IMR-90 (cell line): ENCODE measurements around the gene TP53BP2.

Experiments
- POLR2A ChIP-seq: IDR thresholded peaks from 2 replicates; pipeline ENCODE4 v1.6.1; 2012; ENCODE audit warnings: mild to moderate bottlenecking, low read depth, low read length
- TF ChIP-seq, protein P1 (sequence below): conservative IDR thresholded peaks from 2 replicates; pipeline ENCODE4 v1.5.1; 2012; ENCODE audit warnings: mild to moderate bottlenecking, low read depth, low read length, improper control_type of control experiment
- TF ChIP-seq, protein P2 (sequence below): fragments of 150-350 bp; IDR thresholded peaks from 2 replicates; pipeline ENCODE4 v1.6.1; 2017; ENCODE audit warnings: mild to moderate bottlenecking, antibody characterized with exemption, low read length, low read depth

DNA sequence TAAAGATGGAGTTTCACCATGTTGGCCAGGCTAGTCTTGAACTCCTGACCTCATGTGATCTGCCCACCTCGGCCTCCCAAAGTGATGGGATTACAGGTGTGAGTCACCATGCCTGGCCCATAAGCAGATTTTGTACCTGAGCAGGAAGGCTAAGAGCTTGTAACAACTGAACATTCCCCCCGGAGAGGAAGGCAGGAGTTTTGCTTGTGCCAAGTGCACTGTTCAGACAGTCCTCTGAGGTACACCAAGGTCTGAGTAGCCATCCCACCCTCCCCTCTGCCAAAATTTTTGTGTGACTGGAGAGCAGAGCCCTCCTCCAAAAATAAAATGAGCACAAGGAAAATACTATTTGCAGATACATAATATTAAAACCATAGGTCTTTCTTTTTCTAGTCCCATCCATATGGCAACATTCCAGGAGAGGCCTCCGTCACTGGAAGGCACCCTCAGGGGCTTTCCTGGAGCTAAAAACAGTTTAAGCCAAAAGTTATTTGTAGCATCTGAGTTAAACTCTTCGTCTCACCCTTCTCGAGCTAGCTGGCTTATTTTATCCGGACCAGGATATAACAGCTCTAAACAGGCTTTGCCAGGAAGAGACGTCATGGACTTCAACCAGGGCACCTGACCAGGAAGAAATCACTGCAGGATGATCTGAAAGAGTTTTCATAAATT, 106.2 kb downstream of the TP53BP2 start:
- TF ChIP-seq, protein P1, sequence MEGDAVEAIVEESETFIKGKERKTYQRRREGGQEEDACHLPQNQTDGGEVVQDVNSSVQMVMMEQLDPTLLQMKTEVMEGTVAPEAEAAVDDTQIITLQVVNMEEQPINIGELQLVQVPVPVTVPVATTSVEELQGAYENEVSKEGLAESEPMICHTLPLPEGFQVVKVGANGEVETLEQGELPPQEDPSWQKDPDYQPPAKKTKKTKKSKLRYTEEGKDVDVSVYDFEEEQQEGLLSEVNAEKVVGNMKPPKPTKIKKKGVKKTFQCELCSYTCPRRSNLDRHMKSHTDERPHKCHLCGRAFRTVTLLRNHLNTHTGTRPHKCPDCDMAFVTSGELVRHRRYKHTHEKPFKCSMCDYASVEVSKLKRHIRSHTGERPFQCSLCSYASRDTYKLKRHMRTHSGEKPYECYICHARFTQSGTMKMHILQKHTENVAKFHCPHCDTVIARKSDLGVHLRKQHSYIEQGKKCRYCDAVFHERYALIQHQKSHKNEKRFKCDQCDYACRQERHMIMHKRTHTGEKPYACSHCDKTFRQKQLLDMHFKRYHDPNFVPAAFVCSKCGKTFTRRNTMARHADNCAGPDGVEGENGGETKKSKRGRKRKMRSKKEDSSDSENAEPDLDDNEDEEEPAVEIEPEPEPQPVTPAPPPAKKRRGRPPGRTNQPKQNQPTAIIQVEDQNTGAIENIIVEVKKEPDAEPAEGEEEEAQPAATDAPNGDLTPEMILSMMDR, result no peak
- TF ChIP-seq, protein P2, sequence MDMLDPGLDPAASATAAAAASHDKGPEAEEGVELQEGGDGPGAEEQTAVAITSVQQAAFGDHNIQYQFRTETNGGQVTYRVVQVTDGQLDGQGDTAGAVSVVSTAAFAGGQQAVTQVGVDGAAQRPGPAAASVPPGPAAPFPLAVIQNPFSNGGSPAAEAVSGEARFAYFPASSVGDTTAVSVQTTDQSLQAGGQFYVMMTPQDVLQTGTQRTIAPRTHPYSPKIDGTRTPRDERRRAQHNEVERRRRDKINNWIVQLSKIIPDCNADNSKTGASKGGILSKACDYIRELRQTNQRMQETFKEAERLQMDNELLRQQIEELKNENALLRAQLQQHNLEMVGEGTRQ, result no peak
- no peak for TF ChIP-seq POLR2A
